Calu3 (cell line): ENCODE results near the gene GNAI2. TPM values are rescaled to one million over a fixed set of nuclear protein-coding genes. Genes with fewer than 3 reads are reported as not detected.

Experiments used
- BruUV-seq: library from RNA; stranded (reverse); fragments of 400-500 nt; replicated peaks from 2 replicates; lab custom pipeline; 2021; lab: Mats Ljungman, UMichigan
- CTCF ChIA-PET: fragments of 300-600 bp; sonication (Branson Sonifier 250); formaldehyde crosslinking; loops from one replicate; lab custom pipeline; 2022; ENCODE audit warnings: antibody characterized with exemption; lab: Charles Lee
- DNase-seq: peaks from one replicate; pipeline ENCODE4 v3.0.0; 2022
- H3K27ac Mint-ChIP-seq: one replicate; pipeline ENCODE4 v1.8.0; 2022; ENCODE audit warnings: mixed read lengths; ENCODE audit not compliant: unreplicated experiment
- H3K27me3 Mint-ChIP-seq: one replicate; pipeline ENCODE4 v1.8.0; 2022; ENCODE audit warnings: mixed read lengths; ENCODE audit not compliant: unreplicated experiment
- H3K36me3 Mint-ChIP-seq: one replicate; pipeline ENCODE4 v1.8.0; 2022; ENCODE audit warnings: mild to moderate bottlenecking, moderate library complexity, mixed read lengths; ENCODE audit not compliant: insufficient read depth, unreplicated experiment
- H3K4me1 Mint-ChIP-seq: one replicate; pipeline ENCODE4 v1.8.0; 2022; ENCODE audit warnings: mild to moderate bottlenecking, low read depth, mixed read lengths; ENCODE audit not compliant: unreplicated experiment
- H3K4me3 Mint-ChIP-seq: one replicate; pipeline ENCODE4 v1.8.0; 2022; ENCODE audit warnings: mild to moderate bottlenecking, low read depth, moderate library complexity, mixed read lengths; ENCODE audit not compliant: unreplicated experiment
- H3K9me3 Mint-ChIP-seq: one replicate; pipeline ENCODE4 v1.8.0; 2022; ENCODE audit warnings: low read depth, mixed read lengths; ENCODE audit not compliant: unreplicated experiment
- CTCF ChIP-seq: fragments of 200-600 bp; IDR thresholded peaks from one replicate; pipeline ENCODE4 v1.8.0; 2022; ENCODE audit warnings: antibody characterized with exemption; ENCODE audit not compliant: unreplicated experiment
- intact Hi-C: fragments of 100-400 bp; cut with micrococcal nuclease; formaldehyde crosslinking; loops from one replicate; pipeline ENCODE4 v1.10.0; 2022; ENCODE audit not compliant: unreplicated experiment
- total RNA-seq: library from RNA; stranded (reverse); gene quantifications from 2 replicates; pipeline ENCODE4 v1.2.3, GENCODE V29; 2022

Gene GNAI2
- total RNA-seq, 1 experiment from 2014 or later: 102 TPM

- TF ChIP-seq CTCF: no peak
- DNase-seq: no peak
- Mint-ChIP-seq H3K27ac (peak overlapping the region; percentile 92), H3K9me3 (no peaks in the 10 kb centered on the region), H3K36me3 (peaks cover 33% of the 10 kb centered on the region), H3K4me1 (peaks cover 23% of the 10 kb centered on the region), H3K4me3 (peak overlapping the region; percentile 73), H3K27me3 (no peaks in the 10 kb centered on the region)
- intact Hi-C loops: no loop called here
- BruUV-seq: no TSS peak
- CTCF ChIA-PET: interaction anchor here (2.1 kb wide), 1 partner anchor 35 kb away, joined by 6 read pairs; the partner anchor contains the start of gene TUSC2
Measured at GRCh38 chr3:50293079-50293801, 57.2 kb downstream of the GNAI2 start.

GRCh38 chr3:50294089-50294488 is 58.1 kb downstream of the GNAI2 start:
- no TSS peak for BruUV-seq
- no peak overlapping the region for H3K4me3 Mint-ChIP-seq
- no peak for TF ChIP-seq CTCF
- no peaks in the 10 kb centered on the region for H3K9me3 Mint-ChIP-seq
- H3K4me1 Mint-ChIP-seq: peaks cover 26% of the 10 kb centered on the region
- H3K27me3 Mint-ChIP-seq: no peaks in the 10 kb centered on the region
- intact Hi-C loops: no loop called here
- DNase-seq: no peak
- CTCF ChIA-PET: no interaction called here
- H3K36me3 Mint-ChIP-seq: peaks cover 31% of the 10 kb centered on the region
- no peak overlapping the region for H3K27ac Mint-ChIP-seq

GRCh38 chr3:50294492-50295403 is 58.7 kb downstream of the GNAI2 start:
- no peaks in the 10 kb centered on the region for H3K27me3 Mint-ChIP-seq
- H3K27ac Mint-ChIP-seq: no peak overlapping the region
- CTCF ChIA-PET: no interaction called here
- intact Hi-C loops: no loop called here
- TF ChIP-seq CTCF: no peak
- H3K4me3 Mint-ChIP-seq: no peak overlapping the region
- no TSS peak for BruUV-seq
- no peak for DNase-seq
- peaks cover 38% of the 10 kb centered on the region for H3K36me3 Mint-ChIP-seq
- H3K4me1 Mint-ChIP-seq: peaks cover 26% of the 10 kb centered on the region
- no peaks in the 10 kb centered on the region for H3K9me3 Mint-ChIP-seq

- CTCF ChIA-PET: no interaction called here
- no peak for DNase-seq
- Mint-ChIP-seq H3K9me3 (no peaks in the 10 kb centered on the region), H3K27me3 (no peaks in the 10 kb centered on the region), H3K27ac (no peak overlapping the region), H3K4me1 (peaks cover 35% of the 10 kb centered on the region), H3K4me3 (no peak overlapping the region), H3K36me3 (peaks cover 44% of the 10 kb centered on the region)
- no peak for TF ChIP-seq CTCF
- intact Hi-C loops: no loop called here
- BruUV-seq: no TSS peak
Measured at GRCh38 chr3:50295553-50296431, 59.8 kb downstream of the GNAI2 start.
